WI38 (cell line): Measurements from ENCODE around the gene MEOX2.

Experiments used
- H3K4me3 ChIP-seq: 2 replicates; pipeline ENCODE4 v1.5.1; 2011; ENCODE audit warnings: low read depth, mild to moderate bottlenecking, control low read depth, low read length
- CTCF ChIP-seq: IDR thresholded peaks from 2 replicates; pipeline ENCODE4 v1.5.1; 2012; ENCODE audit warnings: low read depth, mild to moderate bottlenecking, control low read depth, low read length

The MEOX2 gene

GRCh38 chr7:15567652-15568051 is 118.8 kb downstream of the MEOX2 start:
- H3K4me3 ChIP-seq: no peak overlapping the region
- TF ChIP-seq CTCF: no peak

DNA sequence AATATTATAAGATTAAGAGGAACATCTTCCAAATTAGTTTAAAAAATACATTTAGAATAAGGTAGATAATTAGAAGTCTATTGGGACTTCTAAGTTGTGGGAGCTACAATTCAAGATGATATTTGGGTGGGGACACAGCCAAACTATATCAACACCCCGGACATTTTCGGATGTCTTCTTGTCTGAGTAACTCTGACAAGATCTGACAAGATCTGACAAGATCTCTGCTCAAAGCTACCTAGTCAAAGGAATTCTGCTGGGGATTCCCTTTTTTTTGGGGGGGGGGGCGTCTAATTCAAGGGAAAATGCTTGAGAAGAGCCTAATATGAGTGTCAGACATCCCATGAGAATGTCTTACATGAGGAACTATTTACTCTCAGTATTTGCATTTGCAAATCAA is 119.4 kb downstream of the MEOX2 start:
- H3K4me3 ChIP-seq: no peak overlapping the region
- TF ChIP-seq CTCF: no peak

DNA sequence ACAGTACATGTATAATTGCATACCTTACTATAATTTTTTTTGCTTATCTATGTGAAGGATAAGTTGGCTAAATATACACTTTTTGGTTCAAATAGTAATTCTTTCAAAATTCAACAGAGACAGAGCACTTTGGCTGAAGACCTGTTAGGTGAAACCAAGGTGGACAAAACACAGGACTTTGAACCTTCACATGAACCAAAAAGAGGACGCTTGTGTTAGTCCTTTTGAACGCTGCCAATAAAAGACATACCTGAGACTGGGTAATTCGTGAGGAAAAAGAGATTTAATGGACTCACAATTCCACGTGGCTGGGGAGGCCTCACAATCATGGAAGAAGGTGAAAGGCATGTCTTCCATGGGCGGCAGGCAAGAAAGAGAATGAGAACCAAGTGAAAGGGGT is 120.0 kb downstream of the MEOX2 start:
- H3K4me3 ChIP-seq: no peak overlapping the region
- TF ChIP-seq CTCF: no peak

- no peak within 1 kb of the TSS for H3K4me3 ChIP-seq
- no peak for TF ChIP-seq CTCF
Observed at GRCh38 chr7:15561835-15562234, 124.6 kb downstream of the MEOX2 start, which contains the start of gene AGMO. TSS of gene AGMO (minus strand) at chr7:15562015.
